SK-N-SH treated with all-trans-retinoic acid at 6 μM for 48 hours (cell line): ENCODE results near the gene ATG13.

Source experiments
- ATAC-seq: fragments of 200-7000 bp; cut with Tn5 transposase; 3 replicates; pipeline ENCODE4 v1.9.1; 2020; ENCODE audit warnings: mild to moderate bottlenecking, moderate library complexity
- ARNTL ChIP-seq: fragments of 450-650 bp; formaldehyde crosslinking; IDR thresholded peaks from 2 replicates; pipeline ENCODE4 v1.5.0; 2020; ENCODE audit warnings: low read depth, mild to moderate bottlenecking, moderate library complexity, borderline replicate concordance
- GLIS3 ChIP-seq: fragments of 250-450 bp; sonication (Bioruptor Pico); IDR thresholded peaks from 2 replicates; pipeline ENCODE4 v1.5.0; 2020; ENCODE audit warnings: mild to moderate bottlenecking, moderate library complexity
- ZFP3 ChIP-seq: fragments of 250-450 bp; sonication (Bioruptor Pico); IDR thresholded peaks from 2 replicates; pipeline ENCODE4 v1.5.0; 2020; ENCODE audit warnings: mild to moderate bottlenecking, moderate library complexity
- ZNF565 ChIP-seq: fragments of 450-650 bp; formaldehyde crosslinking; conservative IDR thresholded peaks from 2 replicates; pipeline ENCODE4 v1.5.0; 2020; ENCODE audit warnings: low read depth, mild to moderate bottlenecking, moderate library complexity

The ATG13 gene

DNA sequence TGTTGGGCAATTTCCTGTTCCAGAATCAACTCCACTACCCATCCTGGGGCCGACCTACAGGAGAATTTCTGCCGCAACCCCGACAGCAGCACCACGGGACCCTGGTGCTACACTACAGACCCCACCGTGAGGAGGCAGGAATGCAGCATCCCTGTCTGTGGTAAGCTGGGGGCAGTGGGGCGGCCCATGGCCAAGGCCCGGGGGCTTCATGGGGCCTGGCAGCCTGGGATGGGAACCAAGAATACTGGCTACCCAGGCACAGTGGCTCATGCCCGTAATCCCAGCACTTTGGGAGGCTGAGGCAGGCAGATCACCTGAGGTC is 106.0 kb downstream of the ATG13 start:
- ATAC-seq = no peak
- TF ChIP-seq ZNF565 = no peak

DNA sequence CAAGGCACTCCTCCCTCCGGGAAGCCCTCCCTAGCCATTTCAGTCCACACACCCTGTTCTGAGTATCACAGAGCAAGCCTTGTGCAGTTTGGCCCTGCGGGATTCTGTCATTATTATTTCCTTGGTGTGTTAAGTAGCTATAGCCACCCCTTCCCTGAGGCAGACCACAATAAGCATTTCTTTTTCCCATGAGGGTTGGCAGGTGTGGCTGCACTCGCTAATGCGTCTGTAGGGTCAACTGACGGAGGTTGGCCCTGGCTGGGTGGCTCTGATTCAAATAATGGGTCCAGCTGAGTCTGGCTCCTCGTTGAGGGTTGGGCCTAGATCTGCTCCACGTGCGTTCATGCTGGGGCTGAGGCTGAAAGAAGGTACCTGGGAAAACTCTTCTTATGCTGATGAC is 106.7 kb downstream of the ATG13 start:
- TF ChIP-seq ZFP3 (CRISPR knock-in tag) (no peak), GLIS3 (CRISPR knock-in tag) (no peak), ARNTL (CRISPR knock-in tag) (no peak)
- TF ChIP-seq, all 23 proteins: peak for 0
- ATAC-seq = no peak
